Measurements from ENCODE around the gene SLC25A3. TPM values are rescaled to one million over a fixed set of nuclear protein-coding genes. Genes with fewer than 3 reads are reported as not detected.

The SLC25A3 gene
- total RNA-seq (2022; extraction: Qiagen RNA extraction; ENCODE audit: low read depth), result 691 to 779 TPM (median 766 TPM) in 5 replicates

DNA sequence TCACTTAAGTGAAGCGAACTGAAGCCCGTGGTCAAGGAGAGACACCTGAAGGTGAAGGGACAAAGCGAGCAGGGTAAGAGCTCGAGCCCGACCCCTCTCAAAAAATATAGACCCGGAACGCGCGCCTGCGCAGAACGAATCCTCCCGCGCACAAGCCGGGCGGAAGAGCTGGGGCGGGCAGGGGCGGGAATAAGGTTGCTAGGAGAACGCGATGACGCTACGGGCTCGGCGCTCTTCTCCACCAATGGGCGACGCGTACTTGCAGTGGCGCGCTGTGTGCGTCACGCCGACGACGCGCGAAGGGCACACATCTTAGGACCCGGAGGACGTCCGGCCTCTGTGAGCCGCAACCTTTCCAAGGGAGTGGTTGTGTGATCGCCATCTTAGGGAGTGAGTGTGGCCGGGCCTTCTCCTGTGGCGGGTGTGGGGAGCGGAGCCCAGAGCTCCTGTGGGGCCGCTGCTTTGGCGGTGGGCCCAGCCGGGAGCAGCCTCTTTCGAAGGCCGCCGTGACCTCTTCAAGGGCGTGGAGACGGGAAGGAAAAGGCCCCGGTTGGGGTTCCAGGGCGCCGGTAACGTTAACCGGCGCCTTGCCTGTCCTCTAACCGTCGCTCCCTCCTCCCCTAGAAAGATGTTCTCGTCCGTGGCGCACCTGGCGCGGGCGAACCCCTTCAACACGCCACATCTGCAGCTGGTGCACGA, at the start of gene SLC25A3:
SLC25A3 (plus strand) TSS at position 336 of the 699 bp plus-strand sequence; CDS start at position 629, 293 bp downstream.

DNA sequence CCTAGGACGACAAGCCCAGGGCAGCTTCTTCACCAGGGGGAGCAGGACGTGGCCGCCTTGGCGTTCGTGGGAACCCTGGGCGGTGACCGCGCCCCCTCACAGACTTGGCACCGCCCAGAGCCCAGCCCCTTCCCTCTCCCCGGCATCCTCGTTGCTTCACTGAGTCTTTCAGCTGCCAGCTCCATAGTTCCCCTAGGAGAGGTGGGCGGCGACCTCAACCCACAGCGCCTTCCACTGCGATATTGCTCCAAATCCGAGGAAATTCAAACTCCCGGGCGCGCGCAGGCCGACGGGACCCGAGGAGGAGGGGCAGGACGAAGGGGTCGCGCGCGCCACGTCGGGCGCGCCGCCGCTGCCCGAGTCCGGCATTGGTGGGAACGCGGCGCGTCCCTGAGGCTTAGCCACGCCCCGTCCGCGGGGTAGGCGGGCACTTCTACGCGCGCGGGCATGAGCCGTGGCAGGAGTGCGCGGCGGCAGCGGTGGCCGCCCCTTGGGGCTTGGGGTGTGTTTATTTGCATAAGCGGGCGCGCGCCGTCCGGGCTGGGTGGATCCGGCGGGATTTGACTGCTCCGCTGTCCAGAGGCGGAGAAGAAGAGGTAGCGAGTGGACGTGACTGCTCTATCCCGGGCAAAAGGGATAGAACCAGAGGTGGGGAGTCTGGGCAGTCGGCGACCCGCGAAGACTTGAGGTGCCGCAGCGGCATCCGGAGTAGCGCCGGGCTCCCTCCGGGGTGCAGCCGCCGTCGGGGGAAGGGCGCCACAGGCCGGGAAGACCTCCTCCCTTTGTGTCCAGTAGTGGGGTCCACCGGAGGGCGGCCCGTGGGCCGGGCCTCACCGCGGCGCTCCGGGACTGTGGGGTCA, 51.5 kb downstream of the SLC25A3 start, which contains the start of the genes APAF1 and IKBIP:
APAF1 (plus strand) TSS at position 579 of the 860 bp plus-strand sequence. CDS start 3,070 bp downstream, outside the sequence.
IKBIP (minus strand) TSS at position 77 of the 860 bp plus-strand sequence. CDS start 87 bp downstream, outside the sequence.

Other genes with a start within 250 kb of the SLC25A3 start
- gene TMPO, start 78.1 kb upstream of the SLC25A3 start, total RNA-seq (2022; extraction: Qiagen RNA extraction; ENCODE audit: low read depth), result 71.7 to 110 TPM (median 81.2 TPM) in 5 replicates
- 44.9 to 77.3 TPM (median 69.7 TPM) in 5 replicates for gene IKBIP, start 51.1 kb downstream of the SLC25A3 start, total RNA-seq (2022; extraction: Qiagen RNA extraction; ENCODE audit: low read depth)
- gene APAF1, start 51.6 kb downstream of the SLC25A3 start, total RNA-seq (2022; extraction: Qiagen RNA extraction; ENCODE audit: low read depth), result 7.6 to 17.4 TPM (median 14.3 TPM) in 5 replicates